Kidney capillary endothelial cell (primary cell): Measurements from ENCODE around the gene PKP2.

Experiments
- DNase-seq: peaks from one replicate; pipeline ENCODE4 v3.0.0-alpha.2; 2018; ENCODE audit warnings: low spot score

Gene PKP2

DNA sequence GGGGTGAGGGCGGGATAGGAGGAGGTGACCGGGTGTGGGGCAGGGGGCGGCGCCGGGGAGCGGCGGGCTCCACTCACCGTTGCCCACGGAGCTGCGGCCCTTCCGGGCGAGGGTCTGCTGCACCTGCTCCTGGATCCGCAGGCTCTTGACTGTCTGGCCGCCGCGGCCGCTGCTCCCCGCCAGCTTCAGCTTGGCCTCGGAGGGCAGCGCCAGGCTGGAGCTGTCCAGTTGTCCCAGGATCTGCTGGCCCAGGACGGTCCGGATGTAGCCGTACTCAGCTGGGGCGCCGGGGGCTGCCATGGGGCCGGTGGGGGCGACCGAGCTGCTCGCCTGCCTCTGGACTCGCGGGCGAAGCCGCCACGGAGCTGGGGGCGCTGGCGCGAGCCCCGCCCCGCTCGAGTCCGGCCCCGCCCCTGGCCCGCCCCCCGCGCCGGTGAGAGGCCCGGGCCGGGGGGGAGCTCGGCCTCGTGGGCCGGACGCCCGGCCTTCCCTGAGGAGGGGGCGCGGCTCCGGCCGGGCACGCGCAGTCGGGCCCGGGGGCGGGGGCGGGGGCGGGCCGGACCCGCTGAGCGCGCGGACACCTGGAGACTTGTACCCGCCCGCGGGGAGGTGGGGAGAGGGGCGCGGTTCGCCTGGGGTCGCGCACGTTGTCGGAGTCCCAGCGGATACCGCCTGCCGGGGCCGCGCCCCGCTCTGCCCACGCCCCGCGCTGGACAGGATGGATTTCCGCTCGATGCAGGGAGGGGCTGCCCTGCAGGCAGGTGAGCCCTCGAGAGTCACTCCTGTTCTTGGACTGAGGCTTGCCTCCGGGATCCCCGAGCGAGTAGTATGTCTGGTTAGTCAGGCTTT lies at the start of gene PKP2:
TSS of gene PKP2 (minus strand) at position 346 of the 849 bp plus-strand sequence. CDS start at position 300, 46 bp downstream.
- DNase-seq, result no peak

DNA sequence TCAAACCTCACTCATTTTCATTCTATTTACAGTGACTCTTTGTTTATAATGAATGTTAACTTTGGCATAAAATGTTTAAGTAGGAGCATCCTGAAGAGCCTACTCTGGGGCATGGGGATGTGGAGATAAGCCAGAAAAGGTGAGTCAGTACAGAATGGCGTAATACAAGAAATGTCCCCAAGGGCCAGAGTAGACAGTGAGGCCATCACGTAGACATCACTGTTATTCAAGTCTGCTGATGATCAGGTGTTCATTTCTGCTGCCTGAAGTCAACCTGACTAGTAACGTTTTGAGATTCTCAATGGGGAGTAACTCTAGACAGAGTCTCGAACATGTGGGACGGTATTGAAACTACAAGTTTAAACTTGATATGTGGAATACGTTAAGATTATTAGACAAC lies 47.6 kb upstream of the PKP2 start:
- DNase-seq, result no peak

GRCh38 chr12:32939801-32940200 lies 43.2 kb upstream of the PKP2 start:
- DNase-seq, result no peak

GRCh38 chr12:32926963-32927362 lies 30.4 kb upstream of the PKP2 start:
- no peak for DNase-seq

DNA sequence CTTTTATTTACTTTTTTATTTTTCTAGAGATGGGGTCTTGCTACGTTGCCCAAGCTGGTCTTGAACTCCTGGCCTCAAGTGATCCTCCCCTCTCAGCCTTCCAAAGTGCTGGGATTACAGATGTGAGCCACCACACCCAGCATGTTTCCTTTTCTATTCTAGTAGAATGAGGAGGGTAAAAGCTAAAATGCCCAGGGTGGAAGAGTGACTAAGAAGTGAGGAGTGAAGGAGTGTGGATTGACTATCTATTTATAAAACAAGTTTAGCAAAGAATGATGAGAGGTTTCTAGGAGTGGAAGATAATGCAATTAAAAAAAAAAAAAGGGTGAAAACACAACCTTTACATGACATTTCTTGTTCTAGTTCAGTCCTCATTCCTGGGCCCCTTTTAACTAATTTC lies 29.8 kb upstream of the PKP2 start:
- DNase-seq, result no peak

GRCh38 chr12:32922546-32923297 lies 26.1 kb upstream of the PKP2 start:
- no peak for DNase-seq

- DNase-seq, result no peak
Measured at GRCh38 chr12:32921397-32921796, 24.8 kb upstream of the PKP2 start.

- no peak for DNase-seq
Measured at GRCh38 chr12:32920506-32921085, 24.0 kb upstream of the PKP2 start.

DNA sequence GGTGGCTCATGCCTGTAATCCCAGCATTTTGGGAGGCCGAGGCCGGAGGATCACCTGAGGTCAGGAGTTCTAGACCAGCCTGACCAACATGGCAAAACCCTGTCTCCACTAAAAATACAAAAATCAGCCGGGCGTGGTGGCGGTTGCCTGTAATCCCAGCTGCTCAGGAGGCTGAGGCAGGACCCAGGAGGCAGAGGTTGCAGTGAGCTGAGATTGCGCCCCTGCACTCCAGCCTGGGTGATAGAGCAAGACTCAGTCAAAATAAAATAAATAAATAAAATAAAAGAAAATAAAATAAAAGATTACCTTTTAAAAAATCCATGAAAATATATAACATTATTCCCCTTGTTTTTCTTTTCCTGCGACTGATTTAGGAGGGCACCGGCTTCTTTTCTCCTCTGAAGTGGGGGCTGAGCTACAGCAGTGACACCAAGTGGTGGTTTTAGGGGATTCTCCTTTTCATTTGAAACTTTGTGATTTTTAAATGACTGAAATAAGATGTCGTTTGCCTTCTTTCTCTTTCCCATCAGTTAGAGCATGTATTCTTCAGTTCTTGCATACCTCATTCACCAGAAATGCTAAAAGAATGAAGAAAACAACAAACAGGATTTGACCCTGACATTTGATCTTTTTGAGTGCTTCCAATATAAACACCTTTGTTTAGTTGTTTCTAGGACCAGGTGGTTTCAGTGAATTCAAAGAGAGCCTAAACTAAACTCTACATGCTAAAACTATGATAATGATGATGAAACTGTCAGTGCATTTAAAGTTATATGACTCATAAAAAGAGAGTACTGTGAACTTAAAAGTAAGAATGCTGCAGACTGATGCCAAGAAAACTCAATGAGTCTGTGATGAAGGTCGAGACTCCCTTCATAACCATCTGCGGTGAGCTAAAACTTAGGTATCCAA lies 22.6 kb upstream of the PKP2 start:
- DNase-seq, result no peak

- DNase-seq, result no peak
Measured at GRCh38 chr12:32917094-32917611, 20.6 kb upstream of the PKP2 start.

DNA sequence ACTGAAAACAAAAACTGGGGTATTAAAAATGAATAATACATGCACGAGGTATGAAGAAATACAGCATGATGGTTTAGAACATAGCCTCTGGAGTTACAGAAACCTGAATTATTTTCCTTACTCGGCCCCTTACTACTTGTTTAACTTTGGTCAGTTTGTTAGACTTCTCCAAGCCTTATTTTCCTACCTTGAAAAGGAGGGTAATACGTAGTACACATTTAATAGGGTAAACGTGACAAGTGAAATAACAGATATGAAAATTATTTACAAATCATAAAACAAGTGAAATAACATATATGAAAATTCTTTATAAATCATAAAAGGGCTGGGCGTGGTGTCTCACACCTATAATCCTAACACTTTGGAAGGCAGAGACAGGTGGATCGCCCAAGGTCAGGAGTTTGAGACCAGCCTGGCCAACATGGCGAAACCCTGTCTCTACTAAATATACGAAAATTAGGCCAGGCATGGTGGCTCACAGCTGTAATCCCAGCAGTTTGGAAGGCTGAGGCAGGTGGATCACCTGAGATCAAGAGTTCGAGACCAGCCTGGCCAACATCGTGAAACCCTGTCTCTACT lies 11.4 kb upstream of the PKP2 start:
- no peak for DNase-seq

- no peak for DNase-seq
Measured at GRCh38 chr12:32907166-32907565, 10.6 kb upstream of the PKP2 start.

GRCh38 chr12:32906399-32907165 lies 10.0 kb upstream of the PKP2 start:
- no peak for DNase-seq

DNA sequence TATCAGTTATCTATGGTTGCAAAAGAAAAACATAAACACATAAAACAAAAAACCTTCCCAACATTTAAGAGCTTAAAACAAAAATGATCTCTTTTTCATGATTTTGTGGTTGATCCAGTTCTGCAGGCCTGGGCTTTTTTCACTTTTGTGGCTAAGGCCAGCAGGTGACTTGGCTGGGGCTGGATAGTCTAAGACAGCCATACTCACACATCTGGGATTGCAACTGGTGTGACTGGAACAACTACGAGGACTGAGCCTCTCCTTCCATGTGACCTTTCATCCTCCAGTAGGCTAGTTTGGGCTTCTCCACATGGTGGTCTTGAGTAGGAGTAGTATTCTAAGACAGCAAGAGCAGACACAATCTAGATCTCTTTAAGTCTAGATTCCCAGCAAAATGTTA lies 7.2 kb upstream of the PKP2 start:
- no peak for DNase-seq

GRCh38 chr12:32903318-32903717 lies 6.7 kb upstream of the PKP2 start:
- DNase-seq, result no peak

DNA sequence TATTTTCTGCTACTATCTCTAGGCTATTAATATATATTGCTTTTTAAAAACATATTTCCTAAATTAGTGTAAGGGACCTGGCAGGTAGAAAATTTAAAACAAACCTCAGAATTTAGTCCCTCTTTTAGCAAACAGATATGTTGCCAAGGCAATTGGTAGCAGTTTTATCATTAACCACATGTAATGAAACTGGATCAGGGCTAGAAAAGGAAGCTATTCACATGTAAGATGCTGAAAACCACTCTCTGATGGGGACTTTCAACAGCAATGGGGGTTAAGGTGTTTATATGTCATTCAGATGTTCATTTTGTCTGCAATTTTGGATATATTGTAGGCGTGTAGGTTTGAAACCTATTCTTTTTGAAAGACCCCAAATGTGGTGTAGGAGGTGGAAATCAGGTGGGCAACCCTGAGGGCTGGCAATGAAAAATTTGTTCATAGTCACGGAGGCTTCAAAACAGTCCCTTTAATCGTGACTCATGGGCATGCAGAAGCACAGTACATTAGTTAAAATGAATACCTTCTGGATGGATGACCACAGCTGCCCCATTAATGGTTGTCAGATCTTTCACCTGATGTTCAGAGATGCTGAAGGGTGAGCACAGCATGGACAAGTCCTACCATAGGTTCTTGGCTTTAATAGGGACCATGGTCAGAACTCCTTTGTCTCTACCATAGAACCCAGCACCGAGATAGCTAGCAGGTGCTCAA lies 5.9 kb upstream of the PKP2 start:
- DNase-seq, result no peak

GRCh38 chr12:32901553-32901952 lies 5.0 kb upstream of the PKP2 start:
- DNase-seq, result no peak

DNA sequence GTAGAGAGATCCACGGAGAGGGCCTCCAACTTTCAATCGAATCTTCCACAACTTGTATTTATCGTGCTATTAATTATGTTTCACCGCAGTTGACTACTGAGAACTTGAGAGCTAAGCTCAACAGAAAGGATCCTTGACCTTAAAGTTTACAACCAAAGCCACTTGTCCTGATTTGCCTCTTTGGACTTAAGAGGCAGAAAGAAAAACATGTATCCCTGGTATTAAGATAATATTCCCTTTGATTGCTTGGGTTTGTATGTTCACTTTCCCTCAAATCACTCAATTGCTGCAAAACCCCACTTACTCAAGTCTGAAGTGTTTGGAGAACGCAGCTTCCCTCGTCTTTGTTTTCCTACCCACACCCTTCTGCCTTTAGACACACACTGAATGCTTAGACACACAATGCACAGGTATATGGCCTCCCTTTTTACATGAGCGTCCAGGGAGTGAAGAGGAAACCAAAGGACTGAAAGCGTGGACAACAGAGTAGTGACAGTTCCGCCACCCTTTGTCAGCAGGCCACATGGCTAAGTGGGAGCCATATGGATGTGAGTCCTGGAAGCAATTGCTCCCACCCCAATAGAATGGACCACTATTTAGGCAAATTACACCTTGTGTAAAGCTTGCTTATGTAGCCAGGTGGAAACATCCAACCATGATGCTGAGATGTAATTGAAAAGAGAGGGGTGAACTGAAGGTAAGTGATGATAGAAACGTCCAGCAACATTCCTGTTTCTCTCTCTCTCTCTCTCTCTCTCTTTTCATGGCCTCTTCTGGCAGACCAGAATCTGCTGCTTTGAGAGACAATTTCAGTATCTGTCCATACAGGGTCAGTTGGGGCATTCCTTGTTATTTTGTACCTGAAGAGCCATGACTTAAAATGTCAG lies 1.4 kb upstream of the PKP2 start:
- DNase-seq, result no peak

GRCh38 chr12:32897281-32897610 lies 669 bp upstream of the PKP2 start:
- no peak for DNase-seq
